COLO829 (cell line): ENCODE results near the gene LRP3.
"Not testable (repeated sequence)": the region's sequence is repeated elsewhere in the genome, so short reads cannot be mapped to it uniquely, and the experiment has no call there.

Experiments used
- DNase-seq: peaks from one replicate; pipeline ENCODE4 v3.0.0; 2012; ENCODE audit warnings: low spot score

The LRP3 gene

DNA sequence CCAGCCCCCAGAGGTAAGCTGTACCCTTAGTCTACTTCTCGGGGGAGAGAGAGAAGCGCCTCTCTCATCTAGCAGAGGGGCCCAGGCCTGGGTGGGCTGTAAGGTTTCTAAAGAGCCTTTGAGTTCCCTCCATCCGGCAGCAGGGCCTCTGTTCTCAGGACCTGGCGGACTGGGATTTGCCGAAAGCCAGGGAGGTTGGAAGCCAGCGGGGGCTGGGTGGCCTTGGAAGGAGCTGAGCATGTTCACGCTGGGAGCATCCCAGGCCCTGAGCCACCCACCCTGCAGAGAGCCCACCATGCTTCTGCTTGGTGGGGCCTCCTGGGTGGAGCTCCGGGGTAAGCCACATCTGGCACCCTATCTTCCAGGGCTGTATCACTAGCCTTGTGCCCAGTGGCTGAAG, 23.8 kb downstream of the LRP3 start:
- DNase-seq, result no peak

DNA sequence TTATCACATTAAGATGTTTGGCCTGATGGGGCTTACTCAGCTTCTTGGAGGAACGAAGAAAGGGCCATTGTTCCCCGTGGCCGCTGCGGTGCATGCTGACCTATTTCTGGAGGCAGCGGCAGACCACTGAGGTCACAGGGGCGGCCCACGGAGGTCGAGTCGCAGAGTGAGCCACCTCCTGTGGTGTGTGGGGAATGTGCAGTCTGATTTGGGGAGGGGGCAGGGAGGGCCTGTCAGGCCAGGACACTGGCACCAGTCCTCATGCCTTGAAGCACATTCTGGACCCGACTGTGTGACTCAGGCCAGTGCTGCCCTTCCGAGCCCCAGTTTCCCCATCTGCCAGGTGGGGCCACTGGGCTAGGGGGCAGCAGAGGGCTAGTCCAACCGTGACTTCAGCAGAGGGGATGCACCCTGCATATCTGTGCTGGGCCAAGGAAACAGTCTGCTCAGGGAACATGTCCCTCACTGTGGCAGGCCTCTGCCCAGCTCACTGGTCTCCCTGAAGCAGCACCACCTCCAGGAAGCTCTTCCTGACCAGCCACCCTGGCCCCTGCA, 25.2 kb downstream of the LRP3 start:
- DNase-seq, result peak; percentile 93

DNA sequence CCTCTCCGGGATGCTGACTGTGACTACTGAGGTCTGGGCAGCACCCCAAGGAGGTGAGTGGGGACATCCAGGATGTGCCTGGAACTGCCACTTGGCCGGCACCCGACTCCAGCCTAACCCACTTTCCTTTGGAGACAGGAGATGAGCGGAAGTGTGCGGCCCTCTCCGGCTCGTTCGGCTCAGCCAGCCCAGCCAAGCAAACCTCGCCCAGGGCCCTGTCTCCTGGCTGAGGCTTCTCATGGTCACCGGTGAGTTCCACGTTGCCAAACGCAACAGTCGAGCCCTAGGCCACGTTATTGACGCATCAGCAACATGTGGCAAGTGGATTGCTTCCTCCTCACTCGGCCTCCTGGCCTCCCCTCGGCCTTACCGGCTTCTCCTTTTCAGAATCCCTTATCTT, 26.0 kb downstream of the LRP3 start:
- no peak for DNase-seq

DNA sequence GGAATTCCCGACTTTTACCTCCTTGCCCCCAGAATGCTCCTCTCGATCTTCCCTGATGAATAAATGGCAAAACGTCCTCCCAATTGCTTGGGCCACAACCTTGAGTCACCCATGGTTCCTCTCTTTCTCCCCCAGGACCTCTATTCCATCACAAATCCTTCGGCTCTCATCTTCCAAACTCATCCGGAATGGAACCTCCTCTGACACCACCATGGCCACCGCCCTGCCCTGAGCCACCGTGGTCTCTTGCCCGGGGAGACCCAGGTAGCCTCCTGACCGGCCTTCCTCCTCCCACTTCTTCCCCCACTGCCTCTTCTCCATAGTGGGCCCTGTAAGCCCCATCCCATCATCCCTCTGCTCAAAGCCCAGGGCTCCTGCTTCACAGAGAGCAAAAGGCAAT, 26.6 kb downstream of the LRP3 start:
- no peak for DNase-seq

DNA sequence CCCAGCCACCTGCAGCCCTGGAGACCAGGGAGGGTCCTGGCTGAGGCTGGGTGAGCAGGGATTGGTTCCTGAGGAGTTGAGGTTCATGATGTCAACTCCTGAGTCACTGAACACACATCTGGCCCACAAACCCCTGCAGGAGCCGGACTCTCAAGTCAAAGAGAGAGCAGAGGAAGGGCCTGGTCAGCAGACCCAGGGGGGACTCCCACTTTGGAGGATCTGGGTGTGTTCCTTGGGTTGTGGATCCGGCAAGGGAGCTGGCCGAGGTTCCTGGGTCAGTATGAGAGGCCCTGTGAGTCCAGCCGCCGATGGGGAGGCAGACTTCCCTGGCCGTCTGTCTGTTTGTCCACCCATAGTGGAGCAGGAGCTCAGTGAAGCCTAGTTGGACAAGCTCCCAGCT, 27.5 kb downstream of the LRP3 start:
- no peak for DNase-seq

DNA sequence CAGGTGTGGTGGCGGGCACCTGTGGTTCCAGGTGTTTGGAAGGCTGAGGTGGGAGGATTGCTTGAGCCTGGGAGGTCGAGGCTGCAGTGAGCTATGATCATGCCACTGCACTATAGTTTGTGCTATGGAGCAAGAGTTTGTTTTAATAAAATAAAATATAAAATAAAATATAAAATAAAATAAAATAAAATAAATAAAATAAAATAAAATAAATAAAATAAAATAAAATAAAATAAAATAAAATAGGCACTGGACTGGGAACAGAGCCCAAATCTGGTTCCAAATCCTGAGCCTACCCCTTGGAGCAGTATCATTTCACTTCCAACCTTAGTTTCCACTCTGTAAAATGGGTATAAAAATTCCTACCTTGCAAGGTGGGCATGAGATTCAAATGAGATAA, 28.1 kb downstream of the LRP3 start:
- not testable (repeated sequence) for DNase-seq

DNA sequence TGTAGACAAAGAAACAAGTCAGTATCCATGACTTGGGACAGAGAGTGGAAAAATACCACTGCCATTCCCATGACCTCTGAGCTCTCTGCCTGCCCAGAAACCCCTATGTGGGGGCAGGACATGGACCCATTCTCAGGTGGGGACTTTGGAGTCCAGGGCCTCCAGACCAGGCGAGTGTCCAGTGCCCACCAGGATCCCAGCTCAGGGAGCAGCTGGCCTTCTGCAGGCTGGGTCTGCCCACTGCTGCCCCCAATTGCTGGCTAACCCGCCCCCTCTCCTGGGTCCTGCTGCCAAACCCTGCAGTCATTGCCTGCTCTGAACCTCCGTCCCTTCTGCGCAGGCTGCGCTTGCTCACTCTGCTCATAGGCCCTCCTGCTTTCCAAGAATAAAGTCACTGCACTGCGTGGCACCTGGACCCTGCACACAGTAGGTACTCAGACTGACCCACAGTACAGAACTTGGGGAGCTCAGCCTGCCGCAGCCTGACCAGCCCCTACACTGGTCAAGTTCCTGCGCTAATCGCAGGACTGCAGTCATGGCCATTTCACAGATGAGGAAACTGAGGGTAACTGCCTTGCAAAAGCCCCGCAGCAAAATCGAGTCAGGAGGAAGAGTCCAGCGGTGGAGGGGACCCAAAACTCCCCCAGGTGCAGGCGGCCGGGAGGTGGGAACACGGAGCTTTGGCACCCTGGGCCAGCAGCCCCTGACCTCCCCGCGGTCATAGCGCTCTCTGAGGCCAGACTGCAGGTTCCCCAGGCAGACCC, 30.7 kb downstream of the LRP3 start:
- DNase-seq, result no peak

DNA sequence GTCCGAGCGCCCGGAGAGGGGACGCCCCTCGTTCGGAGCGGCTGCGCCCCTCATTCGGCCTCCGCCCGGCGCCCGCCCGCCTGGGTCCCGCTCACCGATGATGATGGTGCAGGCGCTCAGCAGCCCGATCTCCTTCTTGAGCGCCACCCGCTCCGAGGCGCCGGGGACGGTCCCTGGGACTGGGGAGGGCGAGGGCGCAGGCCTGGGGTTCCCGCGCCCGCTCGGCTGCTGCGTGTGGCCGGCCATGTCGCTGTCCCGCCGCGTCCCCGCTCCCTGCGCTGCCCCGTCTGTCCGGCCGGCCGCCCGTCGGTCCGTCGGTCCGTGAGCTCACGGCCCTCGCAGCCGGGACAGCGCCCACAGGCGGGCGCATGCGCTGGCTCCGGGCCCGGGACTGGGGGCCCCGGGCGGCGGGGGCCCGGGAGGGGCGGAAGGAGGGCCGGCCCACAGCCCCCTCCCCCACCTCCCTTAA, 31.4 kb downstream of the LRP3 start, which contains the start of gene SLC7A10:
TSS of gene SLC7A10 (minus strand) at position 393 of the 469 bp plus-strand sequence. CDS start at position 246, 147 bp downstream.
- no peak for DNase-seq

DNA sequence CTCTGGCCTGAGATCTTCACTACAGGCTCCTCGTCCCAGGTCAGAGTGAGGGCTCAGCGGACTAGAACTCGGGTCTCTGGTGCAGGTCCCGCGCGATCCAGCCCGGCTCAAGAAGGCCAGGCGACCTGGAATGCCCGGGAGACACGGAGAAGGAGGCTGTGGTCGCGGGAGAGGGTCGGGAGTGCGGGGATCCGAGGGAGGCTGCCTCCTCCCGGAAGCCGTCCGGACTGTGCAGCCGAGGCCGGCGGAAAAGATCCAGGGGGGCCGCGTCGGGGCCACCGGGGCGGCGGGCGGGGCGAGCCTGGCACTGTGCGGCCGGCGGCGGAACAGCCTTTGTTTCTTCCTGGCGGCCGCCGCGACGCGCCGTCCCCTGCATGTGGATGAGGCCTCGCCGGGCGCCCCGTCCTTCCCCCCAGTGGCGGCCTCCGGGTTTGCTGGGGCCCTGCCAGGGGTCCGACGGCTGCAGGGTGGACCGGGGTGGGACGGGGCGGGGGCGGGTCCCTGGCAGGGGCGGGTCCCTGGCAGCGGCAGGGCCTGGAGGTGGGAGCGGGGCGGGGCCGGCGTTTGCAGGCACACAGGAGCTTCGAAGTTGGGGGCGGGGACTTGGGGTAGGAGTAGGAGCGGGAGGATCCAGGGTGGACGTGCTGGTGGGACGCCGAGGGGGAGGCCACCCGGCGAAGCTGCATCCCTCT, 32.6 kb downstream of the LRP3 start:
- no peak for DNase-seq

DNA sequence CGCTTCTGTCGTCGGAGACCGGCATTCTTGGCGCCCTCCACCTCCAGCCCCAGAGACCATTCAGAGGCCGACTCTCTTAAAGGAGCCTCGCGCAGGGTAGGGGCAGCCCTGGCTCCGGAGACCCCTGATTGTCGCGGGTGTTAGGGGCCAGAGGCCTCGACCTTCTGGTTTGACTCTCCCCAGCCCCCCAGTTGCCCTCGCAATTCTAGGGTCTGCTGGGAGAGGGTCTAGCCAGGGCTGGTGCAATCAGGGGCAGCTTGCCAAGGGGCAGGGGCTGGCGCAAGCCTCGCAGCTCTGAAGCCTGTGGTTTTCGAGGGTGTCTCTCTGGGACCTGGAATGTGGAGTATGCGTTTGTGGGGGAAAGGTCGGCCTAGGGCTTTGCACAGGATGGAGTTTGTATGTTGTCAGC, 33.1 kb downstream of the LRP3 start:
- DNase-seq, result no peak

DNA sequence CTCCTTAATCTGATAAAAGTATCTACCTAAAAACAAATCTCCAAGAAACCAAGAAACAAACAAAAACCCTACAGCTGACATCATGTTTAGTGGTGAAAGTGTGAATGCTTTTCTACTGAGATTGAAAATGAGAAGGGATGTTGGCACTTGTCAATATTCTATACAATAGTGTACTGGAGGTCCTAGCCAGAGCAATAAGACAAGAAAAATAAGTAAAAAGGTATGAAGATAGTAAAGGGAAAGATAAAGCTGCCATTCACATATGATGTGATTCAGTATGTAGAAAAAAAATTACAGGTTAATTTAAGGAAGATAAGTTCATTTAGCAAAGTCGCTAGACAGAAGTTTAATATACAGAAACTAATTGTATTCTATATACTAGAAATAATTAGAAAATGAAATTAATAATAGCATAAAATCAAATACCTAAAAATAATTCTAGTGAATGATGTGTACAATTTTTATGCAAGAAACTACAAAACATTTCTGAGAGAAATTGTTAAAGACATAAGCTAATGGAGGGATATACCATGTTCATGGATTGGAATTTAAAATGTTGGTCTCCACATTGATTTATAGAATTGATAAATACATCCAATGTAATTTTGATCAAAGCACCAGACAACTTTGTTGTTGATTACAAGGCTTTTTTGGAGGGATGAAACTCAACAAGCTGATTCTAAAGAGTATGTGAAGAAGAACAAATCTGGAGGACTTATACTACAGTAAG, 33.9 kb downstream of the LRP3 start:
- DNase-seq, result no peak

DNA sequence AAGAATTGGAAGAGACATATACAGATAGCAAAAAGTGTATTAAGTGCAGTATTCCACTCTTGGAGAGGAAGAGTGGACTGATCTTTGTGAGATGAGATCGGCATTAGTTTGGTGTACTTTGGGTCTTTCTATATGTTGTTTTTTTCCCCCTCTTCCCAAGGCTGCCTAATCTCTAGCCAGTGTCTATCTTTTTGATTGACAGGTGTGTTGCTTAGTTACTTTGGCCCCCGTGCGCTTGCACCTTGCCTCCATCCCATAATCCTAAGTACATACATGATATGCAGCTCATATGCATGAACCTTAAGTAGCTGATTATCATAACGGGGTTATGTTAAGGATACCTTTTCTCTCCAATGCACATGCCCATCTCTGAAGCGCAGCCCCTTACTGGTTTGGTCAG, 35.8 kb downstream of the LRP3 start:
- no peak for DNase-seq

DNA sequence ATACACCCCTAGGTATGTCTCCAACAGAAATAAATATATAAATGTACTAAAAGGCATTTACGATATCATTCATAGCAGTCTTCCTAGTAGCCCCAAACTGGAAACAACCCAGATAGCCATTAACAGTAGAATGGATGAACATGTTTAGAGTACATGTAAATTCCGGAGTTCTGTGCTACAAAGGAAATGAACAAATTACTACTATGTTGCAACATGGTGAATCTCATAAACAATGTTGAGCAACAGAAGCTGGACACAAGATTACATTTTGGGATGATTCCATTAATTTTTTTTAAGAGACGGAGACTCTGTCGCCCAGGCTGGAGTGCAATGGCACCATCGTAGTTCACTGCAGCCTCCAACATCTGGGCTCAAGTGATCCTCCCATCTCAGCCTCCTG, 37.4 kb downstream of the LRP3 start:
- no peak for DNase-seq

DNA sequence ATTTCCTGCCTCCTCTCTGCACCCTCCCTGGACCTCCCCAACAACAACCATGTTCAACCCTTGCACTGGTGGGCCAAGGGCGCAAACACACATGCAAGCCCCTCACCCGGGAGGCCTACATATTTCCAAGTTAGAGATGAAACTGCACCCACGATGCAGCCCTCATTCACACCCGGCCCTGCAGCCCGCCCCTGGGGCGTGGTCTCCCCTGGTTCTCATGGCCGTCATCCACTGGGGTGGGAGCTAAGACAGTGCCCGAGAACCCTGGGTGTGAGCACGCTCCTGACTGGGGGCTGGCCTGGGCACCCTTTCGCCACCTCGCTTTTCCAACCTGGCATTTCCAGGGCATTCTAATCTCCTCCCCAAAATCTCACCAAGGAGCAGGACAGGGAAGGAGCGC, 38.5 kb downstream of the LRP3 start:
- no peak for DNase-seq

DNA sequence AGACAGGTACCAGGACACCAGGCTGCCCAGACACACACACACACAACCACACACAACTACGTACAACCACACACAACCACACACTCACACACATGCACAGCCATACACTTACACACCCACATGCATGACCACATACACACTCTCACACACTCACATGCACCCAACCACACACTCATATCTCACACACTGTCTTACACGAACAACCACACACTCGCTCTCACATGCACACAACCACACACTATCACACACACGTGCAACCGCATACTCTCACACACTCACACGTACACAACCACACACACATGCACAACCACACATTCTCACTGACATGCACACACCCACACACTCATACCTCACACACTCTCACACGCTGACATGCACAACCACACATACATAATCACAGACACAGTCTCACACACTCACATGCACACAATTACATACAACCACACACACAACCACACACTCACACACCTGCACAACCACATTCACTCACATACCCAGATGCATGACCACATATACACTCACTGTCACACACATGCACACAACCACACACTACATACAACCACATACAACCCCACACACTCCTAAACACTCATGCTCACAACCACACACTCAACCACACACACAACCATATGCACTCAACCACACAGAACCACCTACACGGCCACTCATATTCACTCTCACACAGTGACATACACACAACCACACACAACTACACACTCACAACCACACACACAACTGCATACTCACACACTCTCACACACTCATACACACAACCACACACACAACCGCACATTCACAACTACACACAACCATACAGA, 39.1 kb downstream of the LRP3 start:
- DNase-seq, result no peak

DNA sequence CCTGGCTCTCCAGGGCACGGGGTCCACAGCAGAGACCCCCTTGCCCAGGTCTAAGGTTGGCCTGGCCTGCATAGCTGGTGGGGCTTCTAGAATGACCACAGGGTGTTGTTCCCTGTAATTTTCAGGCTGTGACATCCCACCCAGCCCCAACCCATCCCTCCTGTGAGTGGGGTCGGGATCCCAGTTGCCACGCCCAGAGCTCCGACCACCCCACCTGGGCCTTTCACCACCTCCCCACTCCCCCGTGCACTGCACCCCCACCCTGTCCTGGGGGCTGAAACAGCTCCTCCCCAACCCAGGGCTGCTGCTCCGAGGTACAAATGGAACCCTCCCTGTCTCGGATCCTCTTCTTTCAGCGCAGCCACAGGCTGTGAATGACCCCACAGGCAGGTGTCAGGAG, 40.0 kb downstream of the LRP3 start:
- no peak for DNase-seq

DNA sequence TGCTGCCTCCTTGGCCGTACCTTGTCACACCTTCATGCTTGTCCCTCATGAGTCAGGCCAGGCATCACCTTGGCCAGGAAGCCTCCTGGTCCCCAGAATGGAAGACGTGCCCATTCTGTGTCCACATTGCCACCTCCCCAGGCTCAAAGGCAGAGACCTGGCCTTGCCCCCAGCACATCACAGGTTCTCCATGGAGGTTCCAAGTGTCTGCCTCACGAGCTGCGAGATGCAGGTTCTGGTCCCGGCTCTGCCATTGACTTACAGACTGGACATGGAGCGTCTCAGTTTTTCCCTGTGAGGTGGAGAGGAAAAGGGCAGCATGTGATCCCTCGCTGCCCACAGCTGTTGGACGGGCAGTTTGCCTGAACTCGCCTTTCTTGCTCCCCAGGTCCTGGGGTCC, 40.6 kb downstream of the LRP3 start:
- DNase-seq, result no peak

DNA sequence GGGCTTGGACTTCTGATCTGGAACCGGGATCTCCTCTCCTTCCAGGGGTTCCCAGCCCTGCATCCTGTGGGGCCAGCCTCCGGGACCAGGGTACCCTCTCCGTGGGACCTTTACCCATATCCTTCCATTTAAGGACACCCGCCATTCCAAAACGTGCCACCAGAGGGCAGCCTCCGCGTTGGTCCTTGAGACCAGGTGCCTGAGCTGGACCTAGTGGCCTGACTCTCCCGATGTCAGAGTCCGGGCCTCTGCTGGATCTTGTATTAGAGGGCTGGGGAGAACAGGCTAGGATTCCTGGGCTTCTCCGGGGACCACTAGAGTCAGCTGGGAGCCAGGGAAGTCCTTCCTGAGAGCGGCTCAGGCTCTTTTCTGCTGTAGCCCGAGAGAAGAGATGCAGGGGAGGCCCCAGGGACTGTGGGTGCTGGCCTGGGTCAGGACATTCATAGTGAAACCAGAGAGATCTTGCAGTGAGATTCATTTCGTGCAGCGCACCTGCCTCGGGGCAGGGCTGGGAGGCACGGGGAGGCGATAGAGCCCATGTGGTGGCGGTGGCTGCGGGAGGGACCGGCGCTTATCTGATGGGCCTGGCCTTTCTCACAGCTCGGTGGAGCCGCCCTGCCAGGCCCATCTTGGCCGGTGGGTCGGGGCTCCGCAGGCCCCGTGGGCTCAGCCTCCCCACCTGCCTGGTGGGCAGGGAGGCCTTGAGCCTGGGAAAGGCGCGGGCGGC, 41.3 kb downstream of the LRP3 start:
- peak; percentile 64 for DNase-seq

DNA sequence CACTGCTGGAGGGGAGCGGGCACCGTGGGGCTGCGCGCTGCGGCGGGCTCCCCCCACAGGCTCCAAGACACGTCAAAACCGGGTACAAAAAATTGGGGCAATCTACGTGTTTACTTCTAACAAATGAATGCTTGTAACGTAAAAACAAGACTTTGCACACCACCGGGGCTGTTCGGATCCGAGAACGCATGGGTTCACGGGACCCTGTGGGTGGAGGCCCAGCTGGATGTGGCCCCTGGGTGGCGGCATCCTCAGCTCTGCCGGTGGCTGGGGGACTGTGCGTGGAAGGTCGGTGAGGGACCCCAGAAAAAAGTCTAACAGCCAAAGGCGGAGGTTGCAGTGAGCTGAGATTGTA, 41.8 kb downstream of the LRP3 start:
- no peak for DNase-seq

DNA sequence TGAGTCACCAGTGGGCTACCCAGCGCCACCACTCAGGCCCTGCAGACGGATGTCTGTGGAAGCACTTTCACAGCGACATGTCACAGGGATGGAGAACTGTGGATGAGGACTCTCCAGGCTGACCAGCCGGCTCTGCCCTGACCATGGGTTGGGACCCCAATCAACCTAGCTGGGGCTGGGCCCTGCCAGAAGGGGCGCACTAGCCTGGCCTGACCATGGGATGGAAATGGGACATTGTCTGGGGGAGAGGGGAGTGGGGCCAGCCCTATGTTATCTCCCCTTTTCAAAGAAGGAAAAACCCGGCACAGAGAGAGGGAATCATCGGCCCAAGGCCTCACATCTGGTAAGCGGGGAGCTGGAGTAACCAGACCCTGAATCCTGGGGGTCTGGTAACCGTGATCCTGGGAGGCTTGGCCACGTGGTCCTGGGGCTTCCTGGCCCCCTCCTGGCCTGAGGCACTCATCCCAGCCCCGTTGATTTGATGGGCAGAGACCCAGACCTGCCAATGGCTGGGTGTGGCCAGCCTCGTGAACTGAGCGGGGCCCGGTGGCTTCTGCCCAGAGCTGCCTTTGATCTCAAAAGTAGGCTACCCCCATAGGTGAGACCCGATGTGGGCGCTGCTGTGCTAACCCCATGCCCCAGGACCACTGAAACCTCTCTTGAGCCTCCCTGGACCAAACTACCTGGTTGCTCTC, 42.7 kb downstream of the LRP3 start:
- DNase-seq, result no peak
